GM19238 (cell line): ENCODE measurements around the gene HEATR3.
A peak's percentile ranks its signal among the peaks of the same experiment; 100 is the strongest.
"Not testable (repeated sequence)": the region's sequence is repeated elsewhere in the genome, so short reads cannot be mapped to it uniquely, and the experiment has no call there.

Source experiments
- DNase-seq: peaks from one replicate; pipeline ENCODE4 v3.0.0; 2011; ENCODE audit warnings: low spot score; ENCODE audit not compliant: insufficient read length

HEATR3 gene

GRCh38 chr16:50099957-50100648, 34.3 kb downstream of the HEATR3 start:
- DNase-seq: no peak

GRCh38 chr16:50102051-50102746, 36.4 kb downstream of the HEATR3 start:
- no peak for DNase-seq

- DNase-seq: no peak
Observed at GRCh38 chr16:50103764-50104163, 38.0 kb downstream of the HEATR3 start.

DNA sequence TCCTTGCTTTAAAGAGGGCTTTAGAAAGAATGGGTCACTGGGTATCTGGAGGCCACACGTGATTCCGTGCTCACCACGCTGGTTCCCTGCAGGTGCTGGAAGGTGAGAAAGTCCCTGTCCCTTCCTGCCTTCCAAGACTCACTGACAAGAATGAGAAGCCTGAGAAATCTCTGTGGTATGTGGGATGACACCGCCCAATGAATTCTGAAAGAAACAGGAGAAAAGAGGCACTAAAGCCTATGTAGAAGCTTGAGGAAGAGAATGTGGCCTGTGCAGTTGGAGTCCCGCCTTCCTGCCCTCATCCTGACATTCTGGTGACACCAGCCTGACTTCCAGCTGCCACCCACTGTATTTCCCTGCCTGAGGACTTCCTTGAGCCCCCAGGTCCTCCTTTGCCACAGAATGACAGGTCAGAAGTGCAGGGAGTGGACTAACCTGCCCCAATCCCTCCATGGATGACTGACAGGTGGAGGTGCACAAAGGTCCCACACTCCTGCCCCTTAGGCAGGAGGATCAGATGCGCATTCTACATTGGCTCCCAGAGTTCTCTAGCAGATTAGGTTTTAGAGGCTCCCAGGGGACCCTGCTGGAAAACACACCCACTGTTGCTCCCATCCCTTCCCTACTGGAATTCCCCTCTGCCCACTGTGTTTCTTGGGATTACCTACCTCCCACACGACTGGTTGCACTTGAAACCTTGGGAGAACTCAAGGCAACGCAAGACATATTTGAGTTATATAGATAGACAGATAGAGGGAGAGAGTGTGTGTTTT, 48.8 kb downstream of the HEATR3 start:
- no peak for DNase-seq

DNA sequence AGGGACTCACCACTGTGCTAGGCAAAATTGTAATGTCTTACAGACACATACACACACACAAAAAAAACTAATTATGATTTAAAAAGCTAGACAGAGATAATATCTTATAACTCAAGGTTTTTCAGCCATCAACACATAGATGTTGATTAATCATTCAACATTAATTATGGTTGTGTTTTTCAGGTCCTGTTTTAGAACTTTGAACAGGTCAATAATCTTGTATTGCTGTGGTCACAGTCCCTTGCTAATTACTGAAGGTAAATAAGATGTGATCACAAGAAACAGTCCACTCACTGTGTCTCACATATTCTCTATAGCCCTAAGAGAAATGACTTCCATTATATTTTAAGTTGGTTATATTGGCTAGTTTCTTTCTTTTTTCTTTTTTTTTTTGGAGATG, 54.9 kb downstream of the HEATR3 start:
- DNase-seq: no peak

DNA sequence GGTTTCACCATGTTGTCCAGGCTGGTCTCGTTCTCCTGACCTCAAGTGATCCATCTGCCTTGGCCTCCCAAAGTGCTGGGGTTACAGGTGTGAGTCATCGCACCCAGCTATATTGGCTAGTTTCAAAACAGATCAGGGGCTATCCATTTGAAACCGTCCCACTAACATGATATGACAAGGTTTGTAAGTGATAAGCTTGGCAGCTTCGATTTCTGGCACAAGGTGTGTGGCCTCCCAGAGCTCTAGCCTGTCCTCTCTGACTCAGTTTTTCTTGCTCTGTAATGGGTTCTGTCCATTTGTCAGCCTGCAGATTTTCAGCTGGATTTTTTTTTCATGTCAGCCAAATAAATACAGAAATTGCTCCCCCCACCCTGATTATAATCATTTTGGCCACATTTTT, 55.5 kb downstream of the HEATR3 start:
- no peak for DNase-seq

- DNase-seq: peak; percentile 21
Observed at GRCh38 chr16:50121721-50122445, 56.1 kb downstream of the HEATR3 start.

DNA sequence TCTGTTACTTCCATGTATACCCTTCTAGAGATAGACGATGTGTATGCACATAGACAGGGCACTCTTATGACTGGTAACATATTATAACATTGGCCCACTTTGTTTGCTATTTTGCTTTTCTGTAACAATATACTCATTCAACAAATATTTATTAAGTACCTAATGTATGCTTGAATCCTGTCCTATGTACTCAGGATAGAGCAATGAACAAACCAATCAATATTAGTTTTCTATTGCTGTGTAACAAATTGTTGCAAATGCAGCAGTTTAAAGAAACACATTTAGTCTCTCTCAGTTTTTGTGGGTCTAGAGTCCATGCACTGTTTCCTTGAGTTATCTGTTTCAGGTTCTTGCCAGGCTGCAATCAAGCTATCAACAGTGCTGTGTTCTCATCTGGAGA, 57.6 kb downstream of the HEATR3 start:
- DNase-seq: no peak

- DNase-seq: no peak
Observed at GRCh38 chr16:50124769-50125168, 59.0 kb downstream of the HEATR3 start.

- DNase-seq: no peak
Observed at GRCh38 chr16:50126183-50126582, 60.4 kb downstream of the HEATR3 start.

GRCh38 chr16:50132571-50132970, 66.8 kb downstream of the HEATR3 start:
- not testable (repeated sequence) for DNase-seq

GRCh38 chr16:50133214-50133613, 67.4 kb downstream of the HEATR3 start:
- no peak for DNase-seq

- DNase-seq: no peak
Observed at GRCh38 chr16:50136399-50136798, 70.6 kb downstream of the HEATR3 start.

- no peak for DNase-seq
Observed at GRCh38 chr16:50137268-50137667, 71.5 kb downstream of the HEATR3 start.

GRCh38 chr16:50139580-50139979, 73.8 kb downstream of the HEATR3 start:
- no peak for DNase-seq

DNA sequence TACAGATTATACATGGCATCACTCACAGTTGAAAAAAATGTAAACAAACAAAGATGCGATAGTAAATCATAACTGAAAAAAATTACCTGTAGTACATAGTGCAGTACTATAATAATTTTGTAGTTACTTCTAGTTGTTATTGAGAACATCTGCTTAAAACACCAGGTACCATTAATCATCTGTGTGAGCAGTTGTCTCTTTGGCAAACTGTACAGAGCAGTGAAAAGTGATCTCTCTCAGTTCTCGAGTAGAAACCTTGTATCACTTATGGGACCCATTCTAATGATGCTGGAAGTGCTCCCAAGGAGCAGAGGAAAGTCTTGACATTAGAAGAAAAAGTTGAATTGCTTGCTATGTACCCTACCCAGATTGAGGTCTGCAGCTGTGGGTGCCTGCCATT, 78.4 kb downstream of the HEATR3 start:
- DNase-seq: no peak

- no peak for DNase-seq
Observed at GRCh38 chr16:50146479-50147435, 81.0 kb downstream of the HEATR3 start.

DNA sequence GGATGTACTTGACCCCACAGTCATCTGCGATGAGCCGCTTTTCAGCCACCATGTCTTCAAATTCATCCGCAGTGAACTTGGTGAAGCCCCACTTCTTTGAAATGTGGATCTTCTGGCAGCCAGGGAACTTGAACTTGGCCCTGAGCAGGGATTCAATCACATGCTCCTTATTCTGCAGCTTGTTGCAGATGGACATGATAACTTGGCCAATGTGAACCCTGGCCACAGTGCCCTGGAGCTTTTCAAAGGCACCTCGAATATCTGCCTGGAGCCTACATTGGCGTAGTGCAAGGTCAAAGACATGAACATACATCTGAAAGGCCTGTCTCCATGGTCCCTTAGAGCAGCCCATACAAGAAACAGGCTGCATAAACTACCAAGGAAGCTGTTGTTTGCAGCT, 85.6 kb downstream of the HEATR3 start:
- DNase-seq: no peak

DNA sequence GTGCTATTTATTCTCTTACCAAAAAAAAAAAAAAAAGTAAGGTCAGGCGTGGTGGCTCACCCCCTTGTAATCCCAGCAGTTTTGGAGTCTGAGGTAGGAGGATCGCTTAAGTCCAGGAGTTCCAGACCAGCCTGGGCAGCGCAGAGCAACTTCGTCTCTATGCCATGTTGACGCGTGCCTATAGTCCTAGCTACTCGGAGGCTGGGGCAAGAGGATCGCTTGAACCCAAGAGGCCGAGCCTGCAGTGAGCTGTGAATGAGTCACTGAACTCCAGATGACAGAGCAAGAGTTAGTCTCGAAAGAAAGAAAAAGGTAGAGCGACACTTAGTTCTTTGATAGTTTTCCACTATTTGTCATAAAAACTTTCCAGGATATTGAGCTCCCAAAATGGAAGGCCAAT, 86.0 kb downstream of the HEATR3 start:
- no peak for DNase-seq

GRCh38 chr16:50152351-50152806, 86.6 kb downstream of the HEATR3 start:
- DNase-seq: peak; percentile 69
